IPS-18c (cell line): Measurements from ENCODE around the gene FZR1.

Source experiments
- H3K4me3 ChIP-seq: 2 replicates; pipeline ENCODE4 v1.7.0; 2013; ENCODE audit warnings: low read depth, mild to moderate bottlenecking, low read length, moderate library complexity; ENCODE audit not compliant: insufficient read depth
- H3K9me3 ChIP-seq: one replicate; pipeline ENCODE4 v1.6.1; 2013; ENCODE audit warnings: mild to moderate bottlenecking, low read length, moderate library complexity; ENCODE audit not compliant: control insufficient read depth, insufficient read depth

The FZR1 gene

GRCh38 chr19:3505598-3506383, at the start of gene FZR1:
Gene FZR1 (plus strand): TSS chr19:3506311. CDS start chr19:3522990, 16,679 bp downstream.
- H3K4me3 ChIP-seq = peak within 1 kb of the TSS; percentile 85
- H3K9me3 ChIP-seq = no peaks in the 10 kb centered on the region

GRCh38 chr19:3456925-3457527, 49.1 kb upstream of the FZR1 start:
- Histone ChIP-seq H3K4me3 (no peak overlapping the region), H3K9me3 (no peaks in the 10 kb centered on the region)

GRCh38 chr19:3457528-3458228, 48.4 kb upstream of the FZR1 start:
- no peaks in the 10 kb centered on the region for H3K9me3 ChIP-seq
- peak overlapping the region; percentile 9; the same call in 1 of the 2 replicates for H3K4me3 ChIP-seq

GRCh38 chr19:3458229-3459088, 47.7 kb upstream of the FZR1 start:
- Histone ChIP-seq H3K4me3 (peak overlapping the region; percentile 30; the same call in 1 of the 2 replicates), H3K9me3 (no peaks in the 10 kb centered on the region)

- H3K4me3 ChIP-seq = peak overlapping the region; percentile 20
These were observed 46.8 kb upstream of the FZR1 start for GRCh38 chr19:3459089-3459881.

GRCh38 chr19:3459965-3460582, 46.0 kb upstream of the FZR1 start:
- no peaks in the 10 kb centered on the region for H3K9me3 ChIP-seq
- H3K4me3 ChIP-seq = no peak overlapping the region

More at GRCh38 chr19:3459089-3459881, 46.8 kb upstream of the FZR1 start:
- H3K9me3 ChIP-seq = no peaks in the 10 kb centered on the region

- Histone ChIP-seq H3K4me3 (peak overlapping the region; percentile 36; the same call in 1 of the 2 replicates), H3K9me3 (no peaks in the 10 kb centered on the region)
These were observed 43.0 kb upstream of the FZR1 start for GRCh38 chr19:3462991-3463713.

- Histone ChIP-seq H3K4me3 (peak overlapping the region; percentile 43), H3K9me3 (no peaks in the 10 kb centered on the region)
These were observed 42.2 kb upstream of the FZR1 start for GRCh38 chr19:3463714-3464586.

- Histone ChIP-seq H3K4me3 (no peak overlapping the region; the same call in 1 of the 2 replicates), H3K9me3 (no peaks in the 10 kb centered on the region)
These were observed 41.4 kb upstream of the FZR1 start for GRCh38 chr19:3464587-3465235.

GRCh38 chr19:3465552-3465951, 40.6 kb upstream of the FZR1 start:
- Histone ChIP-seq H3K9me3 (no peaks in the 10 kb centered on the region), H3K4me3 (no peak overlapping the region)

GRCh38 chr19:3466635-3467034, 39.5 kb upstream of the FZR1 start:
- Histone ChIP-seq H3K9me3 (no peaks in the 10 kb centered on the region), H3K4me3 (no peak overlapping the region)

GRCh38 chr19:3467437-3468198, 38.5 kb upstream of the FZR1 start:
- no peak overlapping the region for H3K4me3 ChIP-seq
- H3K9me3 ChIP-seq = no peaks in the 10 kb centered on the region

GRCh38 chr19:3468211-3468610, 37.9 kb upstream of the FZR1 start:
- no peak overlapping the region for H3K4me3 ChIP-seq

More at GRCh38 chr19:3468211-3468610, 37.9 kb upstream of the FZR1 start:
- H3K9me3 ChIP-seq = no peaks in the 10 kb centered on the region
